NCI-H1105 treated with DMSO at 0.1 percent for 48 hours (cell line): ENCODE measurements around the gene NUP214.
A peak's percentile ranks its signal among the peaks of the same experiment; 100 is the strongest.

Experiments used
- DNase-seq: peaks from one replicate; lab custom pipeline; 2025; lab: John Stamatoyannopoulos, UW

The NUP214 gene

GRCh38 chr9:131277287-131277909, 152.0 kb downstream of the NUP214 start:
- no peak for DNase-seq

DNA sequence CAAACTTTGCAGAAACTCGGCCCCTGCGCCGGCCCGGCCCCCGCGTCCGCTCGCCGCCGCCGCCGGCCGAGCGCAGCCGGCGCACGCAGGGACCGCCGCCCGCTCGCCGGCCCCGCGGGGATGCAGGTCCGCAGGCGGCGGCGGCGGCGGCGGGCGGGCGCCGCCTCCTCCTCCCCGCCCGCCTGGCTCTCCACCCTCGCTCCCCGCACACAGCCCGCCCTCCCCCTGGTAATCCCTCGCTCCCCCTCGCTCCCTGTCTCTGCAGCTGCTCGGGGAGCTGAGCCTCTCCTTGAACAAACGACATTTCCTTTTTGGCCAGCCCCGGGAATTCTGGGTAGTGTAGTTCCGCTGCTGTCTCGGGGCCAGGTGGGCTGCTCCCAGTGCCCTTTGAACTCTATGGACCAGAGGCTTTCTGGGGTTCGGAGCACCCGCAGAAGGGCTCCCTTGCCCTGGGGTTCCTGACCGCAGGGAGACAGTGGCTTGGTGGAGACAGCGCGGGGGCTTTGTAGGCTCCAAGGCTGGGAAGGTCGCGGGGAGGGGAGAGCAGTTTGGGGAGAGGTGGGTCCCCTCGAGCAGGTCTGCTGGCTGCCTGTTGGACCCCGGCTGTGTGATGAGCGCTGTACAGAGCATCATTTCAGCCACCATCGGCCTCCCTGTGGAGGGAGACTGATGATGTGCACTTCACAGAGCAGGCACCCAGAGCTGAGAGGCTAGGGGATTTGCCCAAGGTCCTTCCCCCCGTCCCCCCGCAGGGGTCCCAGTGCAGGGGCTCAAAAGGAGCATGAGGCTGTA, 152.7 kb downstream of the NUP214 start:
- DNase-seq: peak; percentile 76

DNA sequence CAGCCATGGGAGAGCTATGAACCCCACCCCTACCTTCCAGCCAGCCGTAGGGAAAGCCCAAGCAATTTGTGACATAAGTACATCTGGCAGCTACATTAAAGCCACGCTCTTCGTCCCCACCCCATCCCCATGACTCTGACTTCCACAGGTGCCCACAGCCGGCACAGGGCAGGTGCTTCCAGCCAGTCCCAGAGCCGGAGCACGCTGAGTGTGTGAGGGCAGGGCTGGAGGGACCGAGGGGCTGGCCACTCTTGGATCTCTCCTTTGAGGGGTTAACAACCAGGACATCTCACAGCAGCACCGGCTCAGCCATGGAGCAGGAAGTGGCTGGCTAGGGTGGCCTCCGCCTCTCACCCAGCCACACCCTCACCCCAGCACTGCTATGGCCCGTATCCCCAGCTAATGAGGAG, 153.3 kb downstream of the NUP214 start:
- DNase-seq: no peak

GRCh38 chr9:131279196-131279862, 153.9 kb downstream of the NUP214 start:
- no peak for DNase-seq

- no peak for DNase-seq
Observed at GRCh38 chr9:131279863-131280570, 154.6 kb downstream of the NUP214 start.

DNA sequence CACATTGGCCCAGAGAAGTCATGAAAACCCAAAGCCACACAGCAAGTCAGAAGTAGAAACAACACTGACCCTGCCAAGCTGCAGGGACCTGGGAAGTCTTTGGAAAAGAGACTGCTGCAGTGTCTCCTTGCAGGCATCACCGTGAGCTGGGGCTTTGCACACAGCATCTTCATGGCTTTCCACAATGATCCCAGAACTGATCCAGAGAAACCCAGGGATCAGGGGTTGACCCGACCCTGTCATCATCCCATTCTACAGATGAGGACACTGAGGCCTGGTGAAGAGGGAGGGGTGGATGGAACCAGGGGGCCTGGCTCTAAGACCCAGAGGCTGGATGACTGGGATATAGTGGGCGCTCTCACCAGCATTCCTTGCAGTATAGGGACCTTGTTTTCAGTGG, 155.3 kb downstream of the NUP214 start:
- no peak for DNase-seq

DNA sequence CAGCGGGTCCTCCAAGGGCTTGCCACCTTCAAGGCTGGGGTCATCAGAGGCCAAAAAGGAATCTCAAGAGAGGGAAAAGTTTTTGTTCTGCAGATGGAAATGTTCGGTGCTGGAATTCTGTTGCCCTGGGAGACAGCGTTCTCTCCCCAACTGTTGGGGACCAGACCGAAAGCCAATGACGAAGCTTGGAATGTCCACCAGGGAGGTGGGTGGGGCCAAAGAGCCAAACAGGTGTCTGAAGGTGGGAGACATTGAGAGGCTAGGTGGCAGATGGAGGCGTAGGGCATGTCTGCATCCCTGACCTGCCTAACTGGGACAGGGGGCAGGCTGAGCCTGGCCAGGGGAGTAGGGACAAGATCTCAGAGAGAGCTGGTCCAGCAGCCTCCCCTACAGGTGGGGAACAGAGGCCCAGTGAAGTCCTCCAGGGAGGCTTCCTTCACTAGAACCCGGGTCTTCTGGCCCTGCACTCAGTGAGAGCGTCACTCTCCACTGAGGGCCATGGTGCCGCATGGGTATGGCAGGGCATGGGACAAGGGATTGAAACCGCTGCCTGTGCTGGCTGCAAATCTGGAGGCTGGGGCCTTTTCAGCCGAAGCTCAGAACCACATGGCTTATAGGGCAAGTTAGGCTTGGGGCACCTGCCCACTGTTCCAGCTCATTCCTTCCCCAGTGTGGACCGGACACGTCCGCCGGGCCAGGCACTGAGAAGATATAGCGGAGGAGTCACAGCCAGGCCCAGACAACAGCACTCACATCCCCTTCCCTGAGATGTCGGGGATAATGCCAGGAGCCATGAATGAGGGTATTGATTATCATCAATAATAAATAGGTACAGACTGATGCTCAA, 156.0 kb downstream of the NUP214 start:
- no peak for DNase-seq

DNA sequence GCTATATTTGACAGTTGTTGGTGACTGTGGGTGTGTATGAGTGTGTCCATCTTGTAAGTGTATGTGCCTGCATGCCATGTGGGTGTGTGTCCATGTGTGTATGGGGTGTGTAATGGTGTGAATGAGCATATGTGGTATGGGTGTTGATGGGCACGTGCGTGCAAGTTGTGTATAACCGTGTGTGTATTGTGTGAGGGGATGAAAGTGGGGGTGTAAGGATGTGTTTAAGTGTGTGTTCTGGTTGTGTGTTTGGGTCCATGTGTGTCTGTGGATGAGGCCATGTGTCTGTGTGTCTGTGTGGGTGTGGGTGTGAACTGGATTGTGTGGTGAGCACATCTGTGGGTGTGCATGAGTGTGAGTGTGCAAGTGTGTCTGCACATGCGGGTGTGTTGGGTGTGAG, 156.8 kb downstream of the NUP214 start:
- DNase-seq: no peak

- peak; percentile 11 for DNase-seq
Observed at GRCh38 chr9:131282688-131283422, 157.5 kb downstream of the NUP214 start.
